ENCODE results near the gene AFP. TPM values are rescaled to one million over a fixed set of nuclear protein-coding genes. Genes with fewer than 3 reads are reported as not detected.

Gene AFP
- total and polyA plus RNA-seq, 2 of the 13 experiments (the other 11 are each of a cell fraction or from before 2014, with no cell fraction given): 9,434 to 13,105 TPM

- TF ChIP-seq RERE (CRISPR knock-in tag; IDR thresholded peaks at IDR 0.05; ENCODE audit: low read depth) (peak; percentile 42; the same call in 1 of the 2 replicates), NR0B2 (CRISPR knock-in tag; IDR thresholded peaks at IDR 0.05) (no peak), ELK4 (CRISPR knock-in tag; IDR thresholded peaks at IDR 0.05; ENCODE audit: borderline replicate concordance) (no peak), SIN3B (IDR thresholded peaks at IDR 0.05; ENCODE audit: low read length) (no peak), KAT7 (CRISPR knock-in tag; IDR thresholded peaks at IDR 0.05; ENCODE audit: borderline replicate concordance) (no peak), HNRNPH1 (optimal IDR thresholded peaks at IDR 0.05; ENCODE audit: low read depth, low read length) (no peak), ZNF331 (CRISPR knock-in tag; IDR thresholded peaks at IDR 0.05) (no peak), NBN (conservative IDR thresholded peaks at IDR 0.05) (no peak), SOX13 (IDR thresholded peaks at IDR 0.05) (peak; percentile 85), SOX13 (CRISPR knock-in tag; conservative IDR thresholded peaks at IDR 0.05 in 1 of 2, IDR thresholded peaks at IDR 0.05 in 1 of 2) (peak in 1 of 2 experiments; percentile 87; a peak in 2 of 4 replicates), ZNF335 (CRISPR knock-in tag; IDR thresholded peaks at IDR 0.05) (no peak), LRRFIP1 (CRISPR knock-in tag; conservative IDR thresholded peaks at IDR 0.05) (no peak), ZNF225 (CRISPR knock-in tag; IDR thresholded peaks at IDR 0.05) (no peak), ZNF597 (CRISPR knock-in tag; IDR thresholded peaks at IDR 0.05) (no peak), TIGD3 (CRISPR knock-in tag; IDR thresholded peaks at IDR 0.05; ENCODE audit: borderline replicate concordance) (no peak), SOX5 (CRISPR knock-in tag; IDR thresholded peaks at IDR 0.05; ENCODE audit: borderline replicate concordance) (peak; percentile 69; the same call in 1 of the 2 replicates), FOXO1 (CRISPR knock-in tag; IDR thresholded peaks at IDR 0.05) (peak; percentile 78)
Measured at GRCh38 chr4:73429826-73430587, 6.0 kb upstream of the AFP start (continued).
